GM18526 (cell line): Measurements from ENCODE around the gene CCDC15.

Experiments used
- POLR2A ChIP-seq: IDR thresholded peaks from 3 replicates; pipeline ENCODE4 v1.6.1; 2011; ENCODE audit not compliant: insufficient read length; ENCODE audit errors: extremely low read depth

The CCDC15 gene

GRCh38 chr11:125088576-125089455 is 134.8 kb downstream of the CCDC15 start:
- TF ChIP-seq POLR2A: no peak

GRCh38 chr11:125090816-125091215 is 136.8 kb downstream of the CCDC15 start:
- TF ChIP-seq POLR2A: no peak
